T-cell (primary cell): ENCODE data around the gene EML6. TPM values are rescaled to one million over a fixed set of nuclear protein-coding genes. Genes with fewer than 3 reads are reported as not detected.

Experiments
- ATAC-seq, 4 experiments: fragments of 200-7000 bp in 3 of 4; fragments of 150-1000 bp in 1 of 4; cut with Tn5 transposase; replicated peaks in 1 of 4; 1 replicate in 3 of 4; 2 replicates in 1 of 4; pipeline ENCODE4 v1.10.0; 2021; ENCODE audit warnings: moderate library complexity in 3 of 4, mild to moderate bottlenecking in 2 of 4, moderate number of reproducible peaks in 1 of 4
- CTCF ChIA-PET, 2 donors: fragments of 300-600 bp; sonication (Branson Sonifier 250); formaldehyde crosslinking; loops; one replicate each; lab custom pipeline; 2022; ENCODE audit warnings: antibody characterized with exemption in 2 of 2; lab: Charles Lee
- POLR2A ChIA-PET, 2 donors: fragments of 300-600 bp; sonication (Branson Sonifier 250); formaldehyde crosslinking; loops; one replicate each; lab custom pipeline; 2022; ENCODE audit warnings: antibody characterized with exemption in 2 of 2; lab: Charles Lee
- DNase-seq, 35 experiments: peaks; one replicate each; pipeline versions ENCODE4 v3.0.0 to v3.0.0-alpha.2; 2013 to 2023
- H3K27ac ChIP-seq: one replicate; pipeline ENCODE4 v1.5.1; 2013; ENCODE audit warnings: low read length
- H3K27me3 ChIP-seq, 2 experiments: replicated peaks in 1 of 2; 1 replicate in 1 of 2; 2 replicates in 1 of 2; pipeline versions ENCODE4 v1.6.1 to v1.7.0; 2013; ENCODE audit warnings: low read length in 1 of 2, mixed read lengths in 1 of 2; ENCODE audit not compliant: control insufficient read depth in 2 of 2, insufficient read depth in 2 of 2; ENCODE audit errors: extremely low read depth in 1 of 2
- H3K36me3 ChIP-seq, 2 donors: 1 replicate in 1 of 2; 2 replicates in 1 of 2; pipeline versions ENCODE4 v1.6.1 to v1.7.0; 2013; ENCODE audit warnings: low read length in 1 of 2; ENCODE audit not compliant: control insufficient read depth in 2 of 2, insufficient read depth in 1 of 2; ENCODE audit errors: extremely low read depth in 1 of 2
- H3K4me1 ChIP-seq, 2 experiments: 1 replicate in 1 of 2; 2 replicates in 1 of 2; pipeline versions ENCODE4 v1.6.1 to v1.7.0; 2013; ENCODE audit warnings: low read length in 2 of 2, mixed read lengths in 1 of 2; ENCODE audit not compliant: insufficient read depth in 2 of 2, control insufficient read depth in 1 of 2; ENCODE audit errors: extremely low read depth in 1 of 2
- H3K4me3 ChIP-seq, 2 donors: 1 replicate in 1 of 2; 2 replicates in 1 of 2; pipeline versions ENCODE4 v1.5.1 to v1.7.0; 2013; ENCODE audit warnings: mild to moderate bottlenecking in 2 of 2, low read length in 1 of 2, moderate library complexity in 1 of 2; ENCODE audit not compliant: control insufficient read depth in 1 of 2; ENCODE audit errors: extremely low read depth in 1 of 2
- H3K9me3 ChIP-seq: 2 replicates; pipeline ENCODE4 v1.7.0; 2013
- H3K27ac Mint-ChIP-seq, 2 donors: one replicate each; pipeline ENCODE4 v1.8.0; 2020 to 2021; ENCODE audit warnings: mild to moderate bottlenecking in 2 of 2, mixed read lengths in 2 of 2
- H3K27me3 Mint-ChIP-seq, 2 donors: one replicate each; pipeline ENCODE4 v1.8.0; 2021 to 2022; ENCODE audit warnings: mixed read lengths in 2 of 2
- H3K36me3 Mint-ChIP-seq: one replicate; pipeline ENCODE4 v1.8.0; 2021; ENCODE audit warnings: mixed read lengths
- H3K4me1 Mint-ChIP-seq, 3 donors: one replicate each; pipeline ENCODE4 v1.8.0; 2020 to 2022; ENCODE audit warnings: mixed read lengths in 3 of 3, mild to moderate bottlenecking in 1 of 3
- H3K4me3 Mint-ChIP-seq, 3 donors: one replicate each; pipeline ENCODE4 v1.8.0; 2020 to 2022; ENCODE audit warnings: mild to moderate bottlenecking in 3 of 3, mixed read lengths in 3 of 3, moderate library complexity in 3 of 3
- H3K9me3 Mint-ChIP-seq, 3 donors: one replicate each; pipeline ENCODE4 v1.8.0; 2020 to 2022; ENCODE audit warnings: mixed read lengths in 3 of 3
- WGBS: methylation state at CpG from one replicate; pipeline ENCODE4 v1.1.5; 2013; ENCODE audit warnings: missing lambda C conversion rate; ENCODE audit not compliant: insufficient coverage; 5-methylcytosine and 5-hydroxymethylcytosine counted together
- total RNA-seq, 35 experiments: library from RNA in 6 of 35; stranded (reverse) in 6 of 35; fragments of 120-200 nt in 1 of 35; gene quantifications; one replicate each; pipeline versions ENCODE4 v1.2.1 to v1.2.4 and lab custom pipeline; 2013 to 2026

Gene EML6
- total RNA-seq, 5 donors from 2014 or later (not counting 1 experiment from before 2014, with no cell fraction given): 1.3 to 2.6 (median 1.8) TPM

DNA sequence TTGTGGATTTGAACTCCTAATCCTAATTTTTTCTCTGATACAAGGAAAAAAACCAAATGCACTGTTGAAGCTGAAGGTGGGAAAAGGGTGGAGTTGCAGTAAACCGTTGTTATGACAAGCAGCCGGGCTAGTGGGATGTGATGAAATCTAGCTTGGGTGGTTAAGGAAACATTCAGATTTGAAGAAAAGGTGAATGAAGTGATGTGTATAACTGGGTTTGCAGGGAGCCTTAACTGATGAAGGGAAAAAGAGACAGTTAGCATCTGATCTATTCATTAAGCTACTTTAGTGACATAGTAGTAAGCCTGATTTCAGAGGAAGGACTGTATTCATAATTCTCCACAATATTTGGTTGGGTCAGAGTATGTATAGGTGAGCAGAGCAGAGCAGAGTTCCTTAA, 3.5 kb downstream of the EML6 start:
- CTCF ChIA-PET: interaction anchor here in 1 of 2 donors (1.0 kb wide), 1 partner anchor 23 kb away, joined by 3 read pairs; no protein-coding TSS in a partner anchor
- peaks cover 15 to 23% (median 16%) of the 10 kb centered on the region in 3 donors for H3K4me1 Mint-ChIP-seq
- WGBS: 71% methylated on average over 2 of the region's 2 CpGs
- no peak overlapping the region for H3K27ac ChIP-seq
- ATAC-seq (no peak), DNase-seq (no peak)
- no peak overlapping the region for H3K27ac Mint-ChIP-seq
- H3K36me3 ChIP-seq: no peaks in the 10 kb centered on the region
- no peaks in the 10 kb centered on the region for H3K9me3 ChIP-seq
- H3K4me1 ChIP-seq: peaks cover 11 to 20% of the 10 kb centered on the region in 2 experiments
- H3K36me3 Mint-ChIP-seq: no peaks in the 10 kb centered on the region
- H3K4me3 Mint-ChIP-seq: no peak overlapping the region
- no peaks in the 10 kb centered on the region for H3K9me3 Mint-ChIP-seq
- POLR2A ChIA-PET: no interaction called here
- H3K27me3 Mint-ChIP-seq: peaks cover 39 to 50% of the 10 kb centered on the region in 2 donors
- no peak overlapping the region for H3K4me3 ChIP-seq
- peaks cover 13 to 20% of the 10 kb centered on the region in 2 experiments for H3K27me3 ChIP-seq

DNA sequence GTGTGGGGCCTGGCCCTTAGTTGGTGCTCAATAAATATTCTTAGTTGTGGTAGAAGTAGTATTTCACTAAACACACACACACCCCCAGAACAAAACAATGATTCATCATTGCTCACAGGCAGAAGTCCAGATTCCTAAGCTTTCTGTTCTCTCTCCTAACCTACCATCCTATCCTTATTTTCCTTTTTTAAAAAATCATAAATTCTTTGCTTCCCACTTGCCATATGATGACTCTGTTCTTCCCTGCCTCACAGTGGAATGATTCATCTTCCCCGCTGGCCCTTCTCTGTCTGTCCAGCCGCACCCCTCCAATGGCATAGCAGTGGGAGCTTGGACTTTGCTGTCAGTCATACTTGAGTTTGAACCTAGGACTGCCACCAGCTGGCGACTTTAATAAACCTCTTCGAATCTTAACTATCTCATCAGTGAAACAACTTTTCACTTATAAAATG, 5.2 kb downstream of the EML6 start:
- peaks cover 10 to 14% (median 11%) of the 10 kb centered on the region in 3 donors for H3K4me1 Mint-ChIP-seq
- H3K27me3 Mint-ChIP-seq: peaks cover 39 to 54% of the 10 kb centered on the region in 2 donors
- Histone ChIP-seq H3K4me1 (peaks cover 9 to 12% of the 10 kb centered on the region in 2 experiments), H3K4me3 (no peak overlapping the region), H3K36me3 (no peaks in the 10 kb centered on the region), H3K27ac (no peak overlapping the region), H3K27me3 (peaks cover 13 to 20% of the 10 kb centered on the region in 2 experiments), H3K9me3 (no peaks in the 10 kb centered on the region)
- H3K36me3 Mint-ChIP-seq: no peaks in the 10 kb centered on the region
- WGBS: 94% methylated on average over 2 of the region's 4 CpGs
- DNase-seq (no peak), ATAC-seq (no peak)
- ChIA-PET CTCF (no interaction called here), POLR2A (no interaction called here)
- no peak overlapping the region for H3K27ac Mint-ChIP-seq
- H3K4me3 Mint-ChIP-seq: no peak overlapping the region
- H3K9me3 Mint-ChIP-seq: no peaks in the 10 kb centered on the region

DNA sequence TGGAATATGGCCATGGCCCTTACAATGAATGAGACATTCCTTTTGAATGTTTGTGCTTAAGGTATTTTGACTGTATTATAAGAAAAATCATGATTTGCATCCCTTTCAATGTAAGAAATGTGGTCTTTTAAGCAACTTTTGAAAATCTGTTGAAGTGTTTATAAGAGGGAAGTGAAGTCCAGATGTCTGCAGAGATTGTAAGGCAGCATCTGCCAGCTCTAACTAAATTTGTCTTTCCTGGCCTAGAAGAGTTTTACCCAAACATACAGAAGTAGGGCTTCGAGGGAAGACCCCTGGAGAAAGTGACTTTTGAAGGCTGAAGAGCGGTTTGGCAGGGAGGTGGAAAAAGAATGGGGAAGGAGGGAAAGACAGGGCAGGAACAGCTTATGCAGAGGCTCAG, 12.2 kb downstream of the EML6 start:
- WGBS: 32% methylated on average over 2 of the region's 2 CpGs
- H3K27me3 ChIP-seq: peaks cover 0 to 7% of the 10 kb centered on the region in 2 experiments
- peaks cover 16 to 27% of the 10 kb centered on the region in 2 donors for H3K27me3 Mint-ChIP-seq
- H3K4me1 ChIP-seq: no peaks in the 10 kb centered on the region
- H3K27ac ChIP-seq: no peak overlapping the region
- no peaks in the 10 kb centered on the region for H3K4me1 Mint-ChIP-seq
- no peak overlapping the region for H3K4me3 ChIP-seq
- no peak for ATAC-seq
- no peaks in the 10 kb centered on the region for H3K9me3 ChIP-seq
- ChIA-PET CTCF (no interaction called here), POLR2A (interaction anchor here in 1 of 2 donors (0.5 kb wide), 1 partner anchor 170 kb away, joined by 10 read pairs; no protein-coding TSS in a partner anchor)
- no peak overlapping the region for H3K27ac Mint-ChIP-seq
- H3K4me3 Mint-ChIP-seq: no peak overlapping the region
- H3K9me3 Mint-ChIP-seq: no peaks in the 10 kb centered on the region
- no peaks in the 10 kb centered on the region for H3K36me3 Mint-ChIP-seq
- no peaks in the 10 kb centered on the region for H3K36me3 ChIP-seq
- DNase-seq: no peak

DNA sequence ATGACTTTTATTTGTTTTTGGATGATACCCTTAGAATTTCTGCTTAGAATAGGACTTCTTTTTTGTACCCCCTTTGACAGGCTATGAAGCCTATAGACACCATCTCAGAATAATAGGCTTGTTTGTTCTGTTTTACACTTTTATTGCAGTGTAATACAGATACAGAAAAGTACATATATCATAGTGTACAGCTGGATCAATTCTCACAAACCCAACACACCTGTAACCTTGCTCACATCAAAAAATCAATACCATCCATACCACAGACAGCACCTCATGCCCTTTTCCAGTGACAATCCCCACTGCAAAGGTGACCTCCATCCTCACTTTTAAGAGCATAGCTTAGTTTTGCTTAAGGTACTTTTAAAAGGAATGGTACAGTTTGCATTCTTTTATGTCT, 14.8 kb downstream of the EML6 start:
- Histone ChIP-seq H3K27me3 (peaks cover 0 to 14% of the 10 kb centered on the region in 2 experiments), H3K4me3 (no peak overlapping the region), H3K36me3 (no peaks in the 10 kb centered on the region), H3K9me3 (no peaks in the 10 kb centered on the region), H3K4me1 (no peaks in the 10 kb centered on the region), H3K27ac (no peak overlapping the region)
- Mint-ChIP-seq H3K9me3 (no peaks in the 10 kb centered on the region), H3K27ac (no peak overlapping the region), H3K4me3 (no peak overlapping the region), H3K36me3 (no peaks in the 10 kb centered on the region), H3K27me3 (peaks cover 20 to 29% of the 10 kb centered on the region in 2 donors), H3K4me1 (no peaks in the 10 kb centered on the region)
- DNase-seq (no peak), ATAC-seq (no peak)
- ChIA-PET CTCF (no interaction called here), POLR2A (no interaction called here)

DNA sequence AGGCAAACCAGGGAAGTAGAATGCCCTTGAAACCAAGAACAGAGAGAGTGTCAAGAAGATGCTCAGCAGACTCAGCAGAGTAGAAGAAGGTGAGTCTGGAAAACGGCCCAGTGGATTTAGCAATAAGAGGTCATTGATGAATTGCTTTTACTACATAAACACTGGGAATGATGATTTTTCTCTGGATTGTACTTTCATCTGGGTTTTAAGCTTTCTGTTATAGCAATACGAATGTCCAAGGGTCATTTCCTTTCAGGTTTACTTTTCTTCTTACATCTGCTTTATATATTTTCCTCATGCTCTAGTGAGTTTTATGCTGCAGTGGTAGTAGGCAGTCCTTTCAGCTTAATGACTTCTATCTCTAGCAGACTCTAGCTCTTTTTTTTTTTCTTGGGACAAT, 16.9 kb downstream of the EML6 start:
- Histone ChIP-seq H3K4me1 (no peaks in the 10 kb centered on the region), H3K27ac (no peak overlapping the region), H3K9me3 (no peaks in the 10 kb centered on the region), H3K4me3 (no peak overlapping the region), H3K27me3 (peaks cover 0 to 8% of the 10 kb centered on the region in 2 experiments), H3K36me3 (no peaks in the 10 kb centered on the region)
- ATAC-seq (no peak), DNase-seq (no peak)
- H3K36me3 Mint-ChIP-seq: no peaks in the 10 kb centered on the region
- no peaks in the 10 kb centered on the region for H3K9me3 Mint-ChIP-seq
- H3K4me1 Mint-ChIP-seq: no peaks in the 10 kb centered on the region
- H3K27ac Mint-ChIP-seq: no peak overlapping the region
- H3K27me3 Mint-ChIP-seq: peaks cover 17% of the 10 kb centered on the region in 2 donors
- POLR2A ChIA-PET: interaction anchor here in 1 of 2 donors (0.6 kb wide), 1 partner anchor 170 kb away, joined by 3 read pairs; no protein-coding TSS in a partner anchor
- H3K4me3 Mint-ChIP-seq: no peak overlapping the region
- no CpG with 5 or more reads among the region's 2 CpGs for WGBS
- CTCF ChIA-PET: interaction anchor here (0.6 kb wide), 2 partner anchors 98 to 305 kb away, joined by 3 read pairs; no protein-coding TSS in a partner anchor

DNA sequence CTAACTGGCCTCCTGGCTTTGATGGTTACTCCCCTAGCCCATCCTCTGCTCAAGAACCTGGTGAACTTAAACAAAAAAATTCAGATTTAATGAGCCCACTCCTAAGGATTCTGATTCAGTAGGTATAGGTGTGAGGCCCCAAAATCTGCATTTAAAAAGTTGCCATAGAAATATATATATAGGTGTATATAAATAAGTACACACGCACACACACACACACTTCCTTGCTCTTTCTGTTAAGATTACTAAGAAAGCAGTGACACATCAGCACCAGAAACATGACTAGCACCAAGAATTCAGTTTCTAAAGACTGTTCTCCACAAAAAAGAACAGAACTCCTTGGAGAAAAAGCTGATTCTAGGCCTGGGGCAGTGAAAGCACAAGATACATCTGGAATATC, 17.8 kb downstream of the EML6 start:
- H3K36me3 Mint-ChIP-seq: no peaks in the 10 kb centered on the region
- ATAC-seq (no peak), DNase-seq (no peak)
- H3K9me3 Mint-ChIP-seq: no peaks in the 10 kb centered on the region
- no CpG with 5 or more reads among the region's 1 CpG for WGBS
- Histone ChIP-seq H3K36me3 (no peaks in the 10 kb centered on the region), H3K4me1 (no peaks in the 10 kb centered on the region), H3K27me3 (peaks cover 0 to 8% of the 10 kb centered on the region in 2 experiments), H3K4me3 (no peak overlapping the region), H3K27ac (no peak overlapping the region), H3K9me3 (no peaks in the 10 kb centered on the region)
- H3K27ac Mint-ChIP-seq: no peak overlapping the region
- no peak overlapping the region for H3K4me3 Mint-ChIP-seq
- POLR2A ChIA-PET: no interaction called here
- CTCF ChIA-PET: no interaction called here
- peaks cover 17% of the 10 kb centered on the region in 2 donors for H3K27me3 Mint-ChIP-seq
- H3K4me1 Mint-ChIP-seq: no peaks in the 10 kb centered on the region
